Neural crest cell (in vitro differentiated cells): ENCODE measurements around the gene SPSB3. TPM values are rescaled to one million over a fixed set of nuclear protein-coding genes. Genes with fewer than 3 reads are reported as not detected.

Experiments used
- DNase-seq: peaks from one replicate; pipeline ENCODE4 v3.0.0; 2021; ENCODE audit warnings: low read depth, mixed read lengths, low spot score
- H3K27ac Mint-ChIP-seq: one replicate; pipeline ENCODE4 v1.8.0; 2021; ENCODE audit warnings: mild to moderate bottlenecking, mixed read lengths; ENCODE audit not compliant: unreplicated experiment
- H3K27me3 Mint-ChIP-seq: 2 replicates; pipeline ENCODE4 v1.8.0; 2021; ENCODE audit warnings: low read depth, mild to moderate bottlenecking, mixed read lengths
- H3K36me3 Mint-ChIP-seq: 2 replicates; pipeline ENCODE4 v1.8.0; 2021; ENCODE audit warnings: low read depth, mild to moderate bottlenecking, mixed read lengths
- H3K4me1 Mint-ChIP-seq: 2 replicates; pipeline ENCODE4 v1.8.0; 2021; ENCODE audit warnings: mixed read lengths
- H3K4me3 Mint-ChIP-seq: one replicate; pipeline ENCODE4 v1.8.0; 2021; ENCODE audit warnings: mild to moderate bottlenecking, mixed read lengths
- H3K9me3 Mint-ChIP-seq: 2 replicates; pipeline ENCODE4 v1.8.0; 2021; ENCODE audit warnings: mixed read lengths
- total RNA-seq: library from RNA; stranded (reverse); gene quantifications from 2 replicates; pipeline ENCODE4 v1.2.1, GENCODE V29; 2021
- TF ChIP-seq, protein P1 (sequence below): fragments of 200-600 bp; sonication (generic); conservative IDR thresholded peaks from 2 replicates; pipeline ENCODE4 v1.5.0; 2021; ENCODE audit warnings: antibody characterized with exemption, mild to moderate bottlenecking

Gene SPSB3
- total RNA-seq, 1 donor from 2014 or later: 23.8 TPM

DNA sequence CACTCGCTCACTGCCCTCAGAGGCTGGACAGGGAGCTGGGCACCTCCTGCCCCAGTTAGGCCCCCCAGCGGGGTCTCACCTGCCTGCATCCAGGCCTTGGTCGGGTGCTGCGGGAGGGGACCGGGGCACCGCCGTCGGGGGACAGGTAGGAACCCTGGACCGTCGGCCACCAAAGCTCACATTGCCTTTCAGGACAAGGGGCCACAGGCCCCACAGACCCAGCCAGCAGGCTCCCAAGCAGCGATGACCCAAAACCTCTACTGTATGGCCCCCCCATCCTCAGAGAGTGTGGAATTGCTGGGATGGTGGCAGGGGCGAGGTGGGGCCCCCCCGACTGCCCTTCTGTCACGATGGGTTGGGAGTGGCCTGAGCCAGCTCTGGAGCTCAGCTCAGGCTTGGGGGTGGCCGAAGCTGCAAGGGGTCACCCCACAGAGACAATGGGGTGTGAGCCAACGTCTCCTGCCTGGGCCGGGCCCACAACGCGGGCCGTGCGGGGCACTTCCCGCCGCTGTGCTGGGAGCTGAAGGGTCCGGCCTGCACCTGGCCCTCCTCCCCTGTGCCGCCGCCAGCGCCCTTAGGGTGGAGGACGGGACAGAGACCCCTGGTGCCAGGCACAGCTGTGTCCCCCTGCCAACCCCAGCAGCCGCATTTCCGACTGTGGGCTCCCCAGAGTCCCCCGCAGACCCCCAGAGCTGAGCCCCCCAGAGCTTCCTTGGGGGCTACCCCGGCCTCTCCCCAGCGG, 10.6 kb upstream of the SPSB3 start:
- Mint-ChIP-seq H3K27me3 (no peaks in the 10 kb centered on the region), H3K4me3 (no peak overlapping the region), H3K27ac (no peak overlapping the region), H3K4me1 (no peaks in the 10 kb centered on the region), H3K36me3 (peaks cover 5% of the 10 kb centered on the region), H3K9me3 (no peaks in the 10 kb centered on the region)
- DNase-seq: no peak
- TF ChIP-seq, protein P1, sequence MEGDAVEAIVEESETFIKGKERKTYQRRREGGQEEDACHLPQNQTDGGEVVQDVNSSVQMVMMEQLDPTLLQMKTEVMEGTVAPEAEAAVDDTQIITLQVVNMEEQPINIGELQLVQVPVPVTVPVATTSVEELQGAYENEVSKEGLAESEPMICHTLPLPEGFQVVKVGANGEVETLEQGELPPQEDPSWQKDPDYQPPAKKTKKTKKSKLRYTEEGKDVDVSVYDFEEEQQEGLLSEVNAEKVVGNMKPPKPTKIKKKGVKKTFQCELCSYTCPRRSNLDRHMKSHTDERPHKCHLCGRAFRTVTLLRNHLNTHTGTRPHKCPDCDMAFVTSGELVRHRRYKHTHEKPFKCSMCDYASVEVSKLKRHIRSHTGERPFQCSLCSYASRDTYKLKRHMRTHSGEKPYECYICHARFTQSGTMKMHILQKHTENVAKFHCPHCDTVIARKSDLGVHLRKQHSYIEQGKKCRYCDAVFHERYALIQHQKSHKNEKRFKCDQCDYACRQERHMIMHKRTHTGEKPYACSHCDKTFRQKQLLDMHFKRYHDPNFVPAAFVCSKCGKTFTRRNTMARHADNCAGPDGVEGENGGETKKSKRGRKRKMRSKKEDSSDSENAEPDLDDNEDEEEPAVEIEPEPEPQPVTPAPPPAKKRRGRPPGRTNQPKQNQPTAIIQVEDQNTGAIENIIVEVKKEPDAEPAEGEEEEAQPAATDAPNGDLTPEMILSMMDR: no peak

DNA sequence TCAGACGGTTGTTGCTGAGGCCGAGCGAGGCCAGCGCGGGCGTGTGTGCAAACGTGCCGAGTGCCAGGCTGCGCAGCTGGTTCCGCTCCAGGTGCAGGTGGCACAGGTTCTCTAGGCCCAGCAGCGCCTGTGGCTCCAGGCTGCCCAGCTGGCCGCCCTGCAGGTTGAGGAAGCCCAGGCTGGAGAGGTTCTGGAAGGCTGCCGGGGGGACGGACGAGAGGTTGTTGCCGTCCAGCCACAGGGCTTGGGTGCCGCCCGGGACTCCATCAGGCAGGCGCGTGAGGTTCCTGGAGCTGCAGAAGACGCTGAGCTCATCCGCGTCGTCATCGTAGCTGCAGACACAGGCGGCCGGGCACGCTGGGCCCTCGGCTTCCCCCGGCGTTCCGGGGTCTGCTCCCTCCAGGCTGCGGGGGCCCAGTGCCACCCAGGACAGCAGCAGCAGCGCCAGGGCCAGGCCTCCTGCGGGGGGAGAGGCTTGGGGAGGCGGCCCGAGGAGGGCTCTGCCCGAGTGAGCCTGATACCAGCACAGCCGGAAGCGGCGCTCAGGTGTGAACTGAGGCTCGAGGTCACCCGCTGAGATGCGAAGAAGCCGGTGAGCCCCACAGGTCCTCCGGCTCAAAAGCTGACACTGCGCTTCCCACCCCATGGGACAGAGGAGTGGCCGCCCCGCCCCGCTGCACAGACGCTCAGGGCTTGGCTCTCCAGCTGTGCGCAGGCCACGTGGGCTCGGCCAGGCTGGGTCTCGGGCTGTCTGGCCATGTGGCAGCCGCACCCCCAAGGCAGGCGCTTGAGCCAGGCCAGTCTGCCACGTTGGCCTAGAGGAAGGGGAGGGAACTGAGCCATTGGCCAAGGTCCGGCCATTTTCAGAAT, 9.8 kb upstream of the SPSB3 start:
- no peak for DNase-seq

DNA sequence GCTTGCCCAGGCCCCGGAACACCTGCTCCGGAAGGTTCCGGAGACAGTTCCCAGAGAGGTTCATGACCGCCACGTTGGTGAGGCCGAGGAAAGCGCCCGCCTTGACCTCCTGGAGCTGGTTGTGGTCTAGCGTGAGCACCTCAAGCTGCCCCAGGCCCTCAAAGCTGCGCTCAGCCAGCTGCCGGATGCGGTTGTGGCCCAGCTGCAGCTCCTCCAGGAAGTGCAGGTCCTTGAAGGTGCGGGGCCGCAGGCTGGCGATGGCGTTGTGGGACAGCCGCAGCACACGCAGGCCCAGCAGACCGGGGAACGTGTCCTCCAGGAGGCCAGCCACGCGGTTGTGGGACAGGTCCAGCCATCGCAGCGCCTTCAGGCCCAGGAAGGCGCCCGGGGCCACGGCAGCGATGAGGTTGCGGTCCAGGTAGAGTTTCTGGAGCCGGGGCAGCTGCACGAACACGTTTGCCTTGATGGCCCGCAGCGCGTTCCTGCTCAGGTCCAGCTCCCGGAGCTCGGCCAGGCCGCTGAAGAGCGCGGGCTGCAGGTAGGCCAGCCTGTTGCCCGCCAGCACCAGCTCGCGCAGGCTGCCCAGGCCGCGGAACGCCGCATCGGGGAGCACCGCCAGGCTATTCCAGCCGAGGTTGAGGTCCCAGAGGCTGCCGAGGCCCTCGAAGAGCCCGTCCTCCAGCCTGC, 9.0 kb upstream of the SPSB3 start:
- no peaks in the 10 kb centered on the region for H3K4me1 Mint-ChIP-seq
- TF ChIP-seq, protein P1: no peak
- no peaks in the 10 kb centered on the region for H3K9me3 Mint-ChIP-seq
- H3K36me3 Mint-ChIP-seq: no peaks in the 10 kb centered on the region
- no peaks in the 10 kb centered on the region for H3K27me3 Mint-ChIP-seq
- no peak overlapping the region for H3K4me3 Mint-ChIP-seq
- DNase-seq: no peak
- no peak overlapping the region for H3K27ac Mint-ChIP-seq

More for the DNA sequence above, 9.8 kb upstream of the SPSB3 start:
- Mint-ChIP-seq H3K36me3 (peaks cover 4% of the 10 kb centered on the region), H3K27ac (no peak overlapping the region), H3K9me3 (no peaks in the 10 kb centered on the region), H3K4me3 (no peak overlapping the region), H3K27me3 (no peaks in the 10 kb centered on the region), H3K4me1 (no peaks in the 10 kb centered on the region)
- TF ChIP-seq, protein P1: no peak

DNA sequence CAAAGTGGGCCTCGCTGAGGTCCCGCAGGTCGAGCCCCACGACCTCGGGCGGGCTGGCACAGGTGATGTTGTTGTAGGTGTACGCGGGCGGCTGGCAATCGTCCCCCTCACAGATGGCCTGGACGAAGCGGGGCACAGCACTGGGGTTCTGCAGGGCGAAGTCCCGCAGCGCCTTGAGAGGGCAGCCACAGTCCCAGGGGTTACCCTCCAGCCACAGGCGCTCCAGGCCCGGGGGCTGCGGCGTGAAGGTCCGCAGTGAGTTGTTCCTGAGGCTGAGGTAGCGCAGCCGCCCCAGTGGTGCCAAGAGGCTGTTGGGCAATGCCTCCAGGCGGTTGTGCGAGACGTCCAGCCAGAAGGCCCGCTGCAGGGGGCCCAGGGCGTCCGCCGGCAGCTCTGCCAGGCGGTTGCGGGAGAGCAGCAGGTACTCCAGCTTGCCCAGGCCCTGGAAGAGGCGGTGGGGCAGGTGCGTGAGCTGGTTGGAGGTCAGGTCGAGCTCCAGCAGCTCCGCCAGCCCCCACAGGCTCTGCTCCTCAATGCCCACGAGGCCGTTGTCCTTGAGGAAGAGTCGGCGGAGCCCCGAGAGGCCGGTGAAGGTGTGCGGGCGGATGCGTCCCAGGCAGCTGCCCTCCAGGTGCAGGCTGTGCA, 8.4 kb upstream of the SPSB3 start:
- Mint-ChIP-seq H3K9me3 (no peaks in the 10 kb centered on the region), H3K27ac (no peak overlapping the region), H3K27me3 (no peaks in the 10 kb centered on the region), H3K4me1 (no peaks in the 10 kb centered on the region), H3K36me3 (no peaks in the 10 kb centered on the region), H3K4me3 (no peak overlapping the region)
- TF ChIP-seq, protein P1: no peak
- DNase-seq: no peak

DNA sequence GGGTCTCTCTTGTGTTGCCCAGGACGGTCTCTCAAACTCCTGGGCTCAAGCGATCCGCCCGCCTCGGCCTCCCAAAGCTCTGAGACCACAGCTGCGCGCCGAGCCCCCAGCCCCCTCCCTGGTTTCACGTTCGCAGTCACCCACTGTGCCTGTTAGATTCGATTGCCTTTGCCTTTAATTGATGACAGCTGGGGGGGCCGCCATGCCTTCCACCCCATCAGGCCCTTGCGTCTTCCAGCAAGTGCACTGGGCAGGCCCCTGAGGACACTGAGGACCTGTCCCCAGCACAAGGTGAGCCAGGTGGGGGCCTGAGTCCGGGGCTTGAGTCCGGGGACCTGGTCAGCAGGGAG, 7.9 kb upstream of the SPSB3 start:
- no peak for DNase-seq

More for the DNA sequence above, 7.9 kb upstream of the SPSB3 start:
- TF ChIP-seq, protein P1: no peak
- Mint-ChIP-seq H3K9me3 (no peaks in the 10 kb centered on the region), H3K4me3 (no peak overlapping the region), H3K36me3 (no peaks in the 10 kb centered on the region), H3K4me1 (no peaks in the 10 kb centered on the region), H3K27ac (no peak overlapping the region), H3K27me3 (no peaks in the 10 kb centered on the region)
